ENCODE measurements around the gene GPR149.

DNA sequence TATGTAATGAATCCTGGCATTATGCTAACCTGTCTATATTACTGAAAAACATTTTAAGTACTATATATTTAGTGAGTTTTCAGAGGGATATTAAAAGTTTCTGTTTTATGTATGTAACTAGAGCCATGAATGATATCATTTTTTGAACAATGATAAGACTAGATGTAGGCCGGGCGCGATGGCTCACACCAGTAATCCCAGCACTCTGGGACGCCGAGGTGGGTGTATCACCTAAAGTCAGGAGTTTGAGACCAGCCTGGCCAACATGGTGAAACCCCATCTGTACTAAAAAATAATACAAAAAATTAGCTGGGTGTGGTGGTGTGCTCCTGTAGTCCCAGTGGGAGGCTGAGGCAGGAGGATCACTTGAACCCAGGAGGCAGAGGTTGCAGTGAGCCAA lies 139.8 kb downstream of the GPR149 start:
- TF ChIP-seq POLR2AphosphoS5 (IDR thresholded peaks at IDR 0.05; ENCODE audit: low read depth, low read length) (no peak), SIN3A (IDR thresholded peaks at IDR 0.05; ENCODE audit: borderline replicate concordance, insufficient read depth, low read length) (no peak), TAF1 (IDR thresholded peaks at IDR 0.05; ENCODE audit: borderline replicate concordance, insufficient read depth, low read length) (no peak)
